ENCODE measurements around the gene SNRNP40. TPM values are rescaled to one million over a fixed set of nuclear protein-coding genes. Genes with fewer than 3 reads are reported as not detected.

The SNRNP40 gene
- total RNA-seq, 4 donors from 2014 or later, result 24.3 to 54.7 (median 51.3) TPM

DNA sequence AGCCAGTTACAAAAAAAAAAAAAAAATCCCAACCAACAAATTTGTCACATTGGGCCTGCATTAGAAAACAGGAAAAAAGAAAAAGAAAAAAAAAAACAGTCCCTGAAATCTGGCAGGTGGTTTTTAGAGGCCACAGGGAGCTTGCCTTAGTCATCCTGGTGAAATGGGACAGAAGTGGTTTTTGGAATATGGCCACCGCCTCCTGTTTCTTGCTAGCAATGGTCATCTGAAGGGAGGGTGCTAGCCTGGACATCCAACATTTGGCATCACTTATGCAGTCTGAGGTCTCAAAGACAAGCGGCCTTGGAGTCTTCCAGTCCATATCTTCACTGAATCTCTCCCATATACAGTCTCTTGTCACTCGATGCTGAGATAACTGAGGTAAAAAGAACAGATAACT is 36.8 kb downstream of the SNRNP40 start:
- H3K9me3 ChIP-seq, result no peaks in the 10 kb centered on the region
- intact Hi-C loops (cut with DNase I), result no loop called here
- TF ChIP-seq POLR2A (IDR thresholded peaks at IDR 0.05), result no peak
- TF ChIP-seq, protein P1, sequence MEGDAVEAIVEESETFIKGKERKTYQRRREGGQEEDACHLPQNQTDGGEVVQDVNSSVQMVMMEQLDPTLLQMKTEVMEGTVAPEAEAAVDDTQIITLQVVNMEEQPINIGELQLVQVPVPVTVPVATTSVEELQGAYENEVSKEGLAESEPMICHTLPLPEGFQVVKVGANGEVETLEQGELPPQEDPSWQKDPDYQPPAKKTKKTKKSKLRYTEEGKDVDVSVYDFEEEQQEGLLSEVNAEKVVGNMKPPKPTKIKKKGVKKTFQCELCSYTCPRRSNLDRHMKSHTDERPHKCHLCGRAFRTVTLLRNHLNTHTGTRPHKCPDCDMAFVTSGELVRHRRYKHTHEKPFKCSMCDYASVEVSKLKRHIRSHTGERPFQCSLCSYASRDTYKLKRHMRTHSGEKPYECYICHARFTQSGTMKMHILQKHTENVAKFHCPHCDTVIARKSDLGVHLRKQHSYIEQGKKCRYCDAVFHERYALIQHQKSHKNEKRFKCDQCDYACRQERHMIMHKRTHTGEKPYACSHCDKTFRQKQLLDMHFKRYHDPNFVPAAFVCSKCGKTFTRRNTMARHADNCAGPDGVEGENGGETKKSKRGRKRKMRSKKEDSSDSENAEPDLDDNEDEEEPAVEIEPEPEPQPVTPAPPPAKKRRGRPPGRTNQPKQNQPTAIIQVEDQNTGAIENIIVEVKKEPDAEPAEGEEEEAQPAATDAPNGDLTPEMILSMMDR (IDR thresholded peaks at IDR 0.05), result no peak
- 73 to 81% methylated on average over 3 of the region's 3 CpGs for WGBS, 2 donors
- H3K36me3 ChIP-seq, result peaks cover 8 to 80% (median 24%) of the 10 kb centered on the region in 3 donors
- no peak overlapping the region for H3K27ac ChIP-seq
- no peaks in the 10 kb centered on the region for H3K27me3 ChIP-seq
- peaks cover 0 to 4% (median 0%) of the 10 kb centered on the region in 3 donors for H3K4me1 ChIP-seq
- DNase-seq, result no peak
- no peak overlapping the region for H3K4me3 ChIP-seq

DNA sequence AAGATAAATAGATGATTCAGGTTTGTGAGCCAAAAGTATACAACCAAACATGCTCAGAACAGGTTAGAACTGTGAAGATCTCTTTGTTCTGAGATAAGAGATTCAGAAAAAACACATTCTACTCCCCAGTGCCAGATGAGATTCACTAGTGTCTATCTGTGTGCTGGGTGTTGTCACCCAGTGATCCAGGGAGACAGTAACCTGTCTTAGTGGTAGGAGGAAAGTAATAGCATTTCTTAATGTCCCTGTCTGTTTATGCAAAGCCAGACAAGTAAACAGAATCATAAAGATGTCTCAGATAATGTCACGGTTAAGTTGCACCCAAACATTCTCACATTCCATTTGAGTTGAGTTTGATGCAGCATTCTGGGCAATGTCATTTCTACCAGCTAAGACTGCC is 38.0 kb downstream of the SNRNP40 start:
- TF ChIP-seq, protein P1 (IDR thresholded peaks at IDR 0.05), result no peak
- TF ChIP-seq POLR2A (IDR thresholded peaks at IDR 0.05), result no peak
- H3K36me3 ChIP-seq, result peaks cover 8 to 68% (median 23%) of the 10 kb centered on the region in 3 donors
- 71 to 75% methylated on average over 1 of the region's 1 CpG for WGBS, 2 donors

DNA sequence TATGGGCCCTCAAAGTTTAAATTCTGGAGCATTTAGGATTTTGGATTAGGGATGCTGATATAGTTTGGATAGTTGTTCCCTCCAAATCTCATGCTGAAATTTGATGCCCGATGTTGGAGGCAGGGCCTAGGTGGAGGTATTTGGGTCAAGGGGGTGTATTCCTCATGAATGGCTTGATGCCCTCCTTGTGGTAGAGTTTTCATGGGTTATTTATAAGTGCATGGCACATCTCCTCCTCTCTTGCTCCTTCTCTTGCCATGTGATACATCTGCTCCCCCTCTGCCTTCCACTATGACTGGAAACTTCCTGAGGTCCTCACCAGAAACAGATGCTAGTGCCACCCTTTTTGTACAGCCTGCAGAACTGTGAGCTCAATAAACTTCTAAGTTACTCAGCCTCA is 39.4 kb downstream of the SNRNP40 start:
- TF ChIP-seq POLR2A (IDR thresholded peaks at IDR 0.05), result no peak
- TF ChIP-seq, protein P1 (IDR thresholded peaks at IDR 0.05), result no peak
- Histone ChIP-seq H3K4me1 (no peaks in the 10 kb centered on the region), H3K4me3 (no peak overlapping the region), H3K27me3 (no peaks in the 10 kb centered on the region), H3K27ac (no peak overlapping the region), H3K36me3 (peaks cover 8 to 56% (median 18%) of the 10 kb centered on the region in 3 donors), H3K9me3 (no peaks in the 10 kb centered on the region)
- intact Hi-C loops (cut with DNase I), result no loop called here
- WGBS, 2 donors, result 86 to 100% methylated on average over 1 of the region's 1 CpG
- no peak for DNase-seq

More for the DNA sequence above, 38.0 kb downstream of the SNRNP40 start:
- DNase-seq, result no peak
- Histone ChIP-seq H3K4me3 (no peak overlapping the region), H3K9me3 (no peaks in the 10 kb centered on the region), H3K27ac (no peak overlapping the region), H3K27me3 (no peaks in the 10 kb centered on the region), H3K4me1 (no peaks in the 10 kb centered on the region)
- intact Hi-C loops (cut with DNase I), result no loop called here

DNA sequence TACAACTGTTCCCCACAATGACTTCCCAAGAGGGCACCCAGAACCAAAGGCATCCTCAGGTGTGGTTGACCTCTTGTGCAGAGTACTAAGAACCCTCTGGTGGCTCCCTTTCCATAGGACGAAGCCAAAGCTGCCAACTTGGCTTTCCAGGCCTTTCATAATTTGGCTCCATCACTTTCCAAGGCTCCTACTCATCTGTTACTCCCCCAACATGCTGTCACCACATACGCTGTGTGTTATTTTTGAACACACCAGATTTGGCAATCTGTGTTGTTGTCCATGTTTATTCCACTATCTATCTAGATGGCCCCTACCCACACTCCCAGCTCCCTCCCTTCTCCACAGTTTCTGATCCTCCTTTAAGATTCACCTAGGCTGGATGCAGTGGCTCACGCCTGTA is 46.7 kb downstream of the SNRNP40 start:
- Histone ChIP-seq H3K4me3 (no peak overlapping the region), H3K4me1 (no peaks in the 10 kb centered on the region), H3K9me3 (no peaks in the 10 kb centered on the region), H3K27ac (no peak overlapping the region), H3K27me3 (no peaks in the 10 kb centered on the region), H3K36me3 (no peaks in the 10 kb centered on the region)
- WGBS, 2 donors, result 86 to 87% methylated on average over 3 of the region's 3 CpGs
- no peak for DNase-seq
- TF ChIP-seq, protein P1 (IDR thresholded peaks at IDR 0.05), result no peak
- TF ChIP-seq POLR2A (IDR thresholded peaks at IDR 0.05), result no peak
- intact Hi-C loops (cut with DNase I), result no loop called here

DNA sequence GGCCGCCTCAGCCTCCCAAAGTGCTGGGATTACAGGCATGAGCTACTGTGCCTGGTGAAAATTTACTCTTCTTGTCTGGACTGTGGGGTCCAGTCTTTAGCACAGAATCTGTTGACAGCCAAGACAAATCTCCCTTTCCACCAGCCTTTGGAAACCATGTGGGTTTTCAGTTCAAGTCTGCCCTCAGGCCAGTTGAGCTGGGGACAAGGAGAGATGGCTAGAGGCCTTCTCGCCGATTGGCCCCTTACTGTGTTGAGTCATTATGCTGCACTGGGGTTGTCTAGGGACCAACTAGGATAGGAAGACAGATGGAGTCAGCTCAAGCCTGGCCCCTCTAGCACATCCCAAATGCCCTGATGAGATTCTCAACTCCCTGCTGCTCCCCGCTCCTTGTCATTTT is 48.3 kb downstream of the SNRNP40 start:
- H3K27ac ChIP-seq, result no peak overlapping the region
- no peaks in the 10 kb centered on the region for H3K36me3 ChIP-seq
- H3K4me1 ChIP-seq, result no peaks in the 10 kb centered on the region
- no peak for TF ChIP-seq POLR2A (IDR thresholded peaks at IDR 0.05)
- TF ChIP-seq, protein P1 (IDR thresholded peaks at IDR 0.05), result no peak
- no peaks in the 10 kb centered on the region for H3K27me3 ChIP-seq
- 83 to 100% methylated on average over 2 to 3 of the region's 4 CpGs for WGBS, 2 donors
- no peak overlapping the region for H3K4me3 ChIP-seq
- no peaks in the 10 kb centered on the region for H3K9me3 ChIP-seq
- intact Hi-C loops (cut with DNase I), result no loop called here
- no peak for DNase-seq
